PFSK-1 (cell line): ENCODE measurements around the gene SDK1.

Source experiments
- FOXP2 ChIP-seq: optimal IDR thresholded peaks from 2 replicates; pipeline ENCODE3; 2011; ENCODE audit warnings: borderline replicate concordance, control low read depth, inconsistent platforms; ENCODE audit not compliant: insufficient read depth; ENCODE audit errors: extremely low read length, extremely low read depth
- POLR2AphosphoS5 ChIP-seq: IDR thresholded peaks from 2 replicates; pipeline ENCODE4 v1.6.1; 2012; ENCODE audit warnings: low read depth, mild to moderate bottlenecking, control low read depth, low read length, moderate library complexity
- REST ChIP-seq, 2 experiments: IDR thresholded peaks; 2 replicates each; pipeline versions ENCODE4 v1.6.1 to v1.8.0; 2011 to 2012; ENCODE audit warnings: low read depth in 2 of 2, low read length in 2 of 2, control low read depth in 1 of 2, inconsistent platforms in 1 of 2, mild to moderate bottlenecking in 1 of 2, moderate library complexity in 1 of 2; ENCODE audit not compliant: insufficient read depth in 1 of 2
- SIN3A ChIP-seq: IDR thresholded peaks from 2 replicates; pipeline ENCODE4 v1.6.1; 2012; ENCODE audit warnings: mild to moderate bottlenecking, low read length, moderate library complexity, borderline replicate concordance; ENCODE audit not compliant: insufficient read depth
- TAF1 ChIP-seq: IDR thresholded peaks from 2 replicates; pipeline ENCODE4 v1.6.1; 2012; ENCODE audit warnings: low read length, control low read depth, borderline replicate concordance; ENCODE audit not compliant: insufficient read depth

- TF ChIP-seq SIN3A, result no peak
- TF ChIP-seq REST (IDR thresholded peaks at IDR 0.05; ENCODE audit: insufficient read depth in 1 of 2, low read depth in 2 of 2, low read length in 2 of 2), result no peak
- TF ChIP-seq POLR2AphosphoS5, result no peak
- TF ChIP-seq TAF1, result no peak
- no peak for TF ChIP-seq FOXP2
These were observed 354.6 kb downstream of the SDK1 start for GRCh38 chr7:3655635-3656034.
